GM18517 (cell line): ENCODE measurements around the gene SF3A2.

Experiments used
- ATAC-seq: cut with Tn5 transposase; IDR thresholded peaks from one replicate; pipeline ENCODE4 v1.9.1; 2021; ENCODE audit warnings: mild to moderate bottlenecking, moderate library complexity; ENCODE audit not compliant: unreplicated experiment

SF3A2 gene

GRCh38 chr19:2251106-2252054 is 14.8 kb downstream of the SF3A2 start:
- ATAC-seq, result no peak

- no peak for ATAC-seq
Observed at GRCh38 chr19:2252055-2252796, 15.6 kb downstream of the SF3A2 start.

GRCh38 chr19:2252797-2253105 is 16.1 kb downstream of the SF3A2 start:
- no peak for ATAC-seq

GRCh38 chr19:2253106-2254063 is 16.8 kb downstream of the SF3A2 start:
- no peak for ATAC-seq

GRCh38 chr19:2254064-2254872 is 17.6 kb downstream of the SF3A2 start:
- ATAC-seq, result no peak

GRCh38 chr19:2255112-2255845 is 18.7 kb downstream of the SF3A2 start:
- ATAC-seq, result no peak

GRCh38 chr19:2255982-2256685 is 19.5 kb downstream of the SF3A2 start, which contains the start of gene JSRP1:
TSS of gene JSRP1 (minus strand) at chr19:2256417. CDS start at chr19:2255314, 1,103 bp downstream.
- ATAC-seq, result no peak

GRCh38 chr19:2259336-2259735 is 22.7 kb downstream of the SF3A2 start:
- no peak for ATAC-seq

- no peak for ATAC-seq
Observed at GRCh38 chr19:2260341-2260805, 23.7 kb downstream of the SF3A2 start.

GRCh38 chr19:2261438-2262172 is 25.0 kb downstream of the SF3A2 start:
- no peak for ATAC-seq

GRCh38 chr19:2266183-2266993 is 29.8 kb downstream of the SF3A2 start:
- no peak for ATAC-seq

GRCh38 chr19:2268480-2268830 is 31.8 kb downstream of the SF3A2 start:
- no peak for ATAC-seq

GRCh38 chr19:2268861-2269243 is 32.2 kb downstream of the SF3A2 start:
- ATAC-seq, result no peak

GRCh38 chr19:2269244-2270156 is 32.9 kb downstream of the SF3A2 start:
- ATAC-seq, result peak; percentile 58

GRCh38 chr19:2270157-2270422 is 33.5 kb downstream of the SF3A2 start:
- ATAC-seq, result no peak

GRCh38 chr19:2270423-2271233 is 34.0 kb downstream of the SF3A2 start:
- ATAC-seq, result no peak
